ENCODE data around the gene ORMDL2. TPM values are rescaled to one million over a fixed set of nuclear protein-coding genes. Genes with fewer than 3 reads are reported as not detected.

ORMDL2 gene
- total RNA-seq, 2 experiments from 2014 or later: 29.8 to 32.4 TPM

GRCh38 chr12:55840581-55841351 is 22.9 kb downstream of the ORMDL2 start:
- no peaks in the 10 kb centered on the region for H3K36me3 Mint-ChIP-seq

GRCh38 chr12:55842681-55843429 is 25.0 kb downstream of the ORMDL2 start, which contains the start of gene MMP19:
Gene MMP19, minus strand, starts transcription at chr12:55842936. Its CDS starts 106 bp downstream, at chr12:55842830.
- no peaks in the 10 kb centered on the region for H3K27me3 Mint-ChIP-seq
- H3K27ac Mint-ChIP-seq: no peak within 1 kb of the TSS
- DNase-seq: no peak
- no peaks in the 10 kb centered on the region for H3K36me3 Mint-ChIP-seq
- H3K9me3 Mint-ChIP-seq: no peaks in the 10 kb centered on the region
- peaks cover 11% of the 10 kb centered on the region for H3K4me1 Mint-ChIP-seq
- H3K4me3 Mint-ChIP-seq: no peak within 1 kb of the TSS

More at GRCh38 chr12:55840581-55841351, 22.9 kb downstream of the ORMDL2 start:
- Mint-ChIP-seq H3K9me3 (no peaks in the 10 kb centered on the region), H3K4me1 (peaks cover 5% of the 10 kb centered on the region), H3K27me3 (no peaks in the 10 kb centered on the region), H3K4me3 (no peak overlapping the region), H3K27ac (no peak overlapping the region)
- DNase-seq: no peak

GRCh38 chr12:55843431-55843830 is 25.6 kb downstream of the ORMDL2 start:
- Mint-ChIP-seq H3K27me3 (no peaks in the 10 kb centered on the region), H3K4me3 (no peak overlapping the region), H3K9me3 (no peaks in the 10 kb centered on the region), H3K27ac (no peak overlapping the region), H3K4me1 (peaks cover 12% of the 10 kb centered on the region), H3K36me3 (no peaks in the 10 kb centered on the region)
- DNase-seq: no peak

GRCh38 chr12:55844961-55845360 is 27.1 kb downstream of the ORMDL2 start:
- no peaks in the 10 kb centered on the region for H3K9me3 Mint-ChIP-seq
- H3K27me3 Mint-ChIP-seq: no peaks in the 10 kb centered on the region
- H3K4me3 Mint-ChIP-seq: no peak overlapping the region
- peaks cover 12% of the 10 kb centered on the region for H3K4me1 Mint-ChIP-seq
- no peak overlapping the region for H3K27ac Mint-ChIP-seq
- no peak for DNase-seq
- no peaks in the 10 kb centered on the region for H3K36me3 Mint-ChIP-seq

GRCh38 chr12:55845361-55845760 is 27.5 kb downstream of the ORMDL2 start:
- Mint-ChIP-seq H3K4me3 (no peak overlapping the region), H3K36me3 (no peaks in the 10 kb centered on the region), H3K27me3 (no peaks in the 10 kb centered on the region), H3K9me3 (no peaks in the 10 kb centered on the region), H3K4me1 (peaks cover 12% of the 10 kb centered on the region), H3K27ac (no peak overlapping the region)
- DNase-seq: no peak

GRCh38 chr12:55845785-55846496 is 28.1 kb downstream of the ORMDL2 start:
- DNase-seq: no peak
- Mint-ChIP-seq H3K27me3 (no peaks in the 10 kb centered on the region), H3K27ac (no peak overlapping the region), H3K9me3 (no peaks in the 10 kb centered on the region), H3K4me1 (peaks cover 12% of the 10 kb centered on the region), H3K36me3 (no peaks in the 10 kb centered on the region), H3K4me3 (no peak overlapping the region)

GRCh38 chr12:55847033-55847432 is 29.2 kb downstream of the ORMDL2 start:
- no peaks in the 10 kb centered on the region for H3K36me3 Mint-ChIP-seq
- no peaks in the 10 kb centered on the region for H3K9me3 Mint-ChIP-seq
- peak; percentile 44 for DNase-seq
- H3K27ac Mint-ChIP-seq: peak overlapping the region; percentile 43
- H3K4me3 Mint-ChIP-seq: no peak overlapping the region
- no peaks in the 10 kb centered on the region for H3K27me3 Mint-ChIP-seq
- peaks cover 12% of the 10 kb centered on the region for H3K4me1 Mint-ChIP-seq

- H3K36me3 Mint-ChIP-seq: no peaks in the 10 kb centered on the region
- no peaks in the 10 kb centered on the region for H3K9me3 Mint-ChIP-seq
- H3K27me3 Mint-ChIP-seq: peaks cover 2% of the 10 kb centered on the region
- no peak overlapping the region for H3K4me3 Mint-ChIP-seq
- DNase-seq: peak; percentile 22
- peak overlapping the region; percentile 43 for H3K27ac Mint-ChIP-seq
- H3K4me1 Mint-ChIP-seq: peaks cover 12% of the 10 kb centered on the region
Measured at GRCh38 chr12:55847603-55848291, 29.9 kb downstream of the ORMDL2 start.

GRCh38 chr12:55849616-55850343 is 31.9 kb downstream of the ORMDL2 start:
- Mint-ChIP-seq H3K9me3 (no peaks in the 10 kb centered on the region), H3K27ac (no peak overlapping the region), H3K4me1 (peaks cover 12% of the 10 kb centered on the region), H3K4me3 (no peak overlapping the region), H3K36me3 (no peaks in the 10 kb centered on the region), H3K27me3 (peaks cover 2% of the 10 kb centered on the region)
- DNase-seq: no peak

GRCh38 chr12:55850401-55850800 is 32.6 kb downstream of the ORMDL2 start:
- H3K9me3 Mint-ChIP-seq: no peaks in the 10 kb centered on the region
- peaks cover 2% of the 10 kb centered on the region for H3K27me3 Mint-ChIP-seq
- no peak for DNase-seq
- no peak overlapping the region for H3K27ac Mint-ChIP-seq
- H3K4me1 Mint-ChIP-seq: peaks cover 12% of the 10 kb centered on the region
- H3K4me3 Mint-ChIP-seq: no peak overlapping the region
- H3K36me3 Mint-ChIP-seq: no peaks in the 10 kb centered on the region

- peaks cover 12% of the 10 kb centered on the region for H3K4me1 Mint-ChIP-seq
- H3K27ac Mint-ChIP-seq: no peak overlapping the region
- H3K9me3 Mint-ChIP-seq: no peaks in the 10 kb centered on the region
- no peak overlapping the region for H3K4me3 Mint-ChIP-seq
- no peak for DNase-seq
- no peaks in the 10 kb centered on the region for H3K36me3 Mint-ChIP-seq
- H3K27me3 Mint-ChIP-seq: peaks cover 2% of the 10 kb centered on the region
Measured at GRCh38 chr12:55850893-55851292, 33.1 kb downstream of the ORMDL2 start.

GRCh38 chr12:55852740-55853139 is 34.9 kb downstream of the ORMDL2 start:
- H3K9me3 Mint-ChIP-seq: no peaks in the 10 kb centered on the region
- H3K4me1 Mint-ChIP-seq: peaks cover 2% of the 10 kb centered on the region
- peaks cover 2% of the 10 kb centered on the region for H3K27me3 Mint-ChIP-seq
- no peak for DNase-seq
- no peak overlapping the region for H3K27ac Mint-ChIP-seq
- H3K36me3 Mint-ChIP-seq: no peaks in the 10 kb centered on the region
- H3K4me3 Mint-ChIP-seq: no peak overlapping the region

GRCh38 chr12:55861396-55861795 is 43.6 kb downstream of the ORMDL2 start:
- Mint-ChIP-seq H3K27me3 (no peaks in the 10 kb centered on the region), H3K9me3 (peaks cover 5% of the 10 kb centered on the region), H3K27ac (no peak overlapping the region), H3K36me3 (no peaks in the 10 kb centered on the region), H3K4me1 (no peaks in the 10 kb centered on the region), H3K4me3 (no peak overlapping the region)
- DNase-seq: no peak

GRCh38 chr12:55861871-55862270 is 44.0 kb downstream of the ORMDL2 start:
- DNase-seq: no peak
- Mint-ChIP-seq H3K9me3 (peaks cover 5% of the 10 kb centered on the region), H3K27me3 (no peaks in the 10 kb centered on the region), H3K36me3 (no peaks in the 10 kb centered on the region), H3K4me1 (no peaks in the 10 kb centered on the region), H3K4me3 (no peak overlapping the region), H3K27ac (no peak overlapping the region)

Data from activated naive CD8-positive, alpha-beta T cell treated with anti-CD3 and anti-CD28 coated beads for 36 hours (primary cell).